NB4 (cell line): ENCODE measurements around the gene TTYH1.

Experiments used
- CTCF ChIP-seq: IDR thresholded peaks from one replicate; pipeline ENCODE4 v1.5.1; 2012; ENCODE audit warnings: low read depth, low read length
- MYC ChIP-seq: IDR thresholded peaks from 2 replicates; pipeline ENCODE4 v1.6.1; 2011; ENCODE audit warnings: low read depth, low read length
- POLR2A ChIP-seq: IDR thresholded peaks from 2 replicates; pipeline ENCODE4 v1.6.1; 2011; ENCODE audit warnings: mild to moderate bottlenecking; ENCODE audit not compliant: insufficient read length; ENCODE audit errors: extremely low read depth

- peak; percentile 36 for TF ChIP-seq CTCF
- TF ChIP-seq MYC = no peak
- TF ChIP-seq POLR2A = no peak
Observed at GRCh38 chr19:54391589-54392061, 23.6 kb upstream of the TTYH1 start.
